Effector memory CD8-positive, alpha-beta T cell (primary cell): Measurements from ENCODE around the gene PRKN.
"Not testable (repeated sequence)": the region's sequence is repeated elsewhere in the genome, so short reads cannot be mapped to it uniquely, and the experiment has no call there.

Experiments
- ATAC-seq: fragments of 150-1000 bp; cut with Tn5 transposase; replicated peaks from 2 replicates; pipeline ENCODE4 v1.10.0; 2021; ENCODE audit warnings: mild to moderate bottlenecking, moderate library complexity
- DNase-seq, 3 experiments: peaks; one replicate each; pipeline ENCODE4 v3.0.0; 2021
- H3K27ac Mint-ChIP-seq, 2 donors: one replicate each; pipeline ENCODE4 v1.8.0; 2022; ENCODE audit warnings: mild to moderate bottlenecking in 2 of 2, mixed read lengths in 2 of 2, moderate library complexity in 2 of 2
- H3K27me3 Mint-ChIP-seq, 2 donors: one replicate each; pipeline ENCODE4 v1.8.0; 2022; ENCODE audit warnings: mixed read lengths in 2 of 2
- H3K36me3 Mint-ChIP-seq: one replicate; pipeline ENCODE4 v1.8.0; 2022; ENCODE audit warnings: mild to moderate bottlenecking, moderate library complexity, mixed read lengths; ENCODE audit not compliant: insufficient read depth
- H3K4me1 Mint-ChIP-seq, 2 donors: one replicate each; pipeline ENCODE4 v1.8.0; 2022; ENCODE audit warnings: low read depth in 2 of 2, mixed read lengths in 2 of 2
- H3K4me3 Mint-ChIP-seq, 2 donors: one replicate each; pipeline ENCODE4 v1.8.0; 2022; ENCODE audit warnings: mild to moderate bottlenecking in 2 of 2, mixed read lengths in 2 of 2, moderate library complexity in 2 of 2
- H3K9me3 Mint-ChIP-seq, 2 donors: one replicate each; pipeline ENCODE4 v1.8.0; 2022; ENCODE audit warnings: mixed read lengths in 2 of 2

The PRKN gene

GRCh38 chr6:162572240-162572639, 155.3 kb downstream of the PRKN start:
- Mint-ChIP-seq H3K36me3 (peaks cover 3% of the 10 kb centered on the region), H3K4me3 (no peak overlapping the region), H3K9me3 (peaks cover 3 to 15% of the 10 kb centered on the region in 2 donors), H3K27ac (no peak overlapping the region), H3K27me3 (no peaks in the 10 kb centered on the region), H3K4me1 (no peaks in the 10 kb centered on the region)
- no peak for ATAC-seq
- DNase-seq = no peak

GRCh38 chr6:162568266-162568665, 159.3 kb downstream of the PRKN start:
- ATAC-seq = no peak
- H3K27me3 Mint-ChIP-seq = no peaks in the 10 kb centered on the region
- DNase-seq = no peak
- H3K4me1 Mint-ChIP-seq = no peaks in the 10 kb centered on the region
- no peak overlapping the region for H3K27ac Mint-ChIP-seq
- H3K9me3 Mint-ChIP-seq = peaks cover 10 to 22% of the 10 kb centered on the region in 2 donors
- H3K36me3 Mint-ChIP-seq = no peaks in the 10 kb centered on the region
- no peak overlapping the region for H3K4me3 Mint-ChIP-seq

- Mint-ChIP-seq H3K9me3 (peaks cover 7 to 8% of the 10 kb centered on the region in 2 donors), H3K27me3 (no peaks in the 10 kb centered on the region), H3K4me3 (no peak overlapping the region), H3K36me3 (peaks cover 2% of the 10 kb centered on the region), H3K4me1 (no peaks in the 10 kb centered on the region), H3K27ac (no peak overlapping the region)
- no peak for ATAC-seq
- no peak for DNase-seq
Observed at GRCh38 chr6:162562041-162562440, 165.5 kb downstream of the PRKN start.

- no peaks in the 10 kb centered on the region for H3K4me1 Mint-ChIP-seq
- H3K27me3 Mint-ChIP-seq = no peaks in the 10 kb centered on the region
- H3K4me3 Mint-ChIP-seq = no peak overlapping the region
Observed at GRCh38 chr6:162560891-162561290, 166.7 kb downstream of the PRKN start.

GRCh38 chr6:162554531-162554930, 173.0 kb downstream of the PRKN start:
- DNase-seq = no peak
- Mint-ChIP-seq H3K27ac (no peak overlapping the region), H3K9me3 (peaks cover 15 to 24% of the 10 kb centered on the region in 2 donors), H3K27me3 (no peaks in the 10 kb centered on the region), H3K4me1 (no peaks in the 10 kb centered on the region), H3K4me3 (no peak overlapping the region), H3K36me3 (peaks cover 3% of the 10 kb centered on the region)
- ATAC-seq = no peak

More at GRCh38 chr6:162560891-162561290, 166.7 kb downstream of the PRKN start:
- DNase-seq (no peak), ATAC-seq (no peak)
- peaks cover 7 to 8% of the 10 kb centered on the region in 2 donors for H3K9me3 Mint-ChIP-seq
- H3K27ac Mint-ChIP-seq = no peak overlapping the region
- peaks cover 2% of the 10 kb centered on the region for H3K36me3 Mint-ChIP-seq

GRCh38 chr6:162546905-162547304, 180.7 kb downstream of the PRKN start:
- peaks cover 3% of the 10 kb centered on the region for H3K36me3 Mint-ChIP-seq
- ATAC-seq (no peak), DNase-seq (no peak)
- H3K9me3 Mint-ChIP-seq = peaks cover 5 to 11% of the 10 kb centered on the region in 2 donors
- no peak overlapping the region for H3K27ac Mint-ChIP-seq
- H3K27me3 Mint-ChIP-seq = no peaks in the 10 kb centered on the region
- H3K4me3 Mint-ChIP-seq = no peak overlapping the region
- H3K4me1 Mint-ChIP-seq = no peaks in the 10 kb centered on the region

GRCh38 chr6:162543221-162543620, 184.3 kb downstream of the PRKN start:
- Mint-ChIP-seq H3K4me3 (no peak overlapping the region), H3K4me1 (no peaks in the 10 kb centered on the region), H3K27ac (no peak overlapping the region), H3K9me3 (peaks cover 0 to 2% of the 10 kb centered on the region in 2 donors), H3K27me3 (no peaks in the 10 kb centered on the region), H3K36me3 (no peaks in the 10 kb centered on the region)
- no peak for ATAC-seq
- no peak for DNase-seq

- peak overlapping the region in 1 of 2 donors; percentile 11 for H3K27ac Mint-ChIP-seq
- no peak for DNase-seq
- H3K9me3 Mint-ChIP-seq = peaks cover 0 to 2% of the 10 kb centered on the region in 2 donors
- H3K27me3 Mint-ChIP-seq = no peaks in the 10 kb centered on the region
- no peaks in the 10 kb centered on the region for H3K36me3 Mint-ChIP-seq
- no peak for ATAC-seq
- H3K4me3 Mint-ChIP-seq = no peak overlapping the region
- no peaks in the 10 kb centered on the region for H3K4me1 Mint-ChIP-seq
Observed at GRCh38 chr6:162541019-162541601, 186.5 kb downstream of the PRKN start.

GRCh38 chr6:162539321-162539720, 188.2 kb downstream of the PRKN start:
- H3K9me3 Mint-ChIP-seq = peaks cover 0 to 4% of the 10 kb centered on the region in 2 donors
- H3K4me3 Mint-ChIP-seq = no peak overlapping the region

GRCh38 chr6:162538643-162539064, 188.9 kb downstream of the PRKN start:
- H3K4me1 Mint-ChIP-seq = no peaks in the 10 kb centered on the region

More at GRCh38 chr6:162539321-162539720, 188.2 kb downstream of the PRKN start:
- Mint-ChIP-seq H3K27ac (no peak overlapping the region), H3K36me3 (no peaks in the 10 kb centered on the region), H3K27me3 (no peaks in the 10 kb centered on the region), H3K4me1 (no peaks in the 10 kb centered on the region)
- no peak for DNase-seq
- ATAC-seq = no peak

GRCh38 chr6:162533009-162533400, 194.6 kb downstream of the PRKN start:
- peaks cover 0 to 5% of the 10 kb centered on the region in 2 donors for H3K9me3 Mint-ChIP-seq
- H3K27ac Mint-ChIP-seq = no peak overlapping the region
- ATAC-seq = no peak
- DNase-seq = no peak
- no peaks in the 10 kb centered on the region for H3K4me1 Mint-ChIP-seq
- H3K36me3 Mint-ChIP-seq = no peaks in the 10 kb centered on the region
- H3K4me3 Mint-ChIP-seq = no peak overlapping the region
- H3K27me3 Mint-ChIP-seq = no peaks in the 10 kb centered on the region

More at GRCh38 chr6:162538643-162539064, 188.9 kb downstream of the PRKN start:
- no peak for DNase-seq
- Mint-ChIP-seq H3K4me3 (no peak overlapping the region), H3K9me3 (peaks cover 0 to 6% of the 10 kb centered on the region in 2 donors), H3K27me3 (no peaks in the 10 kb centered on the region), H3K36me3 (no peaks in the 10 kb centered on the region), H3K27ac (no peak overlapping the region)
- ATAC-seq = no peak

- H3K9me3 Mint-ChIP-seq = peaks cover 0 to 5% of the 10 kb centered on the region in 2 donors
- DNase-seq (no peak), ATAC-seq (no peak)
- no peaks in the 10 kb centered on the region for H3K27me3 Mint-ChIP-seq
- H3K4me3 Mint-ChIP-seq = no peak overlapping the region
- no peaks in the 10 kb centered on the region for H3K4me1 Mint-ChIP-seq
- H3K36me3 Mint-ChIP-seq = no peaks in the 10 kb centered on the region
- no peak overlapping the region for H3K27ac Mint-ChIP-seq
Observed at GRCh38 chr6:162532283-162533008, 195.1 kb downstream of the PRKN start.

GRCh38 chr6:162531391-162531790, 196.2 kb downstream of the PRKN start:
- not testable (repeated sequence) for H3K27ac Mint-ChIP-seq

GRCh38 chr6:162528538-162528937, 199.0 kb downstream of the PRKN start:
- no peak overlapping the region for H3K4me3 Mint-ChIP-seq
- no peaks in the 10 kb centered on the region for H3K4me1 Mint-ChIP-seq
- no peak for ATAC-seq
- H3K9me3 Mint-ChIP-seq = peaks cover 2 to 8% of the 10 kb centered on the region in 2 donors
- no peak for DNase-seq
- no peak overlapping the region for H3K27ac Mint-ChIP-seq
- no peaks in the 10 kb centered on the region for H3K27me3 Mint-ChIP-seq
- H3K36me3 Mint-ChIP-seq = no peaks in the 10 kb centered on the region

More at GRCh38 chr6:162531391-162531790, 196.2 kb downstream of the PRKN start:
- DNase-seq, H3K4me1 Mint-ChIP-seq, H3K9me3 Mint-ChIP-seq, ATAC-seq, H3K4me3 Mint-ChIP-seq, H3K36me3 Mint-ChIP-seq, H3K27me3 Mint-ChIP-seq: not testable (repeated sequence)
